K562 (cell line): ENCODE data around the gene CDKL4.
"Not testable (repeated sequence)": the region's sequence is repeated elsewhere in the genome, so short reads cannot be mapped to it uniquely, and the experiment has no call there.

Experiments used
- CBX2 ChIP-seq: fragments of 200-600 bp; sonication (generic); IDR thresholded peaks from one replicate; pipeline ENCODE4 v1.6.1; 2012; ENCODE audit warnings: mild to moderate bottlenecking, low read length, inconsistent platforms; ENCODE audit not compliant: insufficient read depth, poor library complexity, severe bottlenecking
- CTCF ChIP-seq, 3 experiments: IDR thresholded peaks in 2 of 3; conservative IDR thresholded peaks in 1 of 3; 2 replicates each; pipeline ENCODE4 v1.5.1; 2011 to 2012; ENCODE audit warnings: low read length in 3 of 3, mild to moderate bottlenecking in 3 of 3, control low read depth in 2 of 3, improper control_type of control experiment in 1 of 3, inconsistent platforms in 1 of 3, low read depth in 1 of 3, mixed read lengths in 1 of 3, moderate library complexity in 1 of 3; ENCODE audit not compliant: insufficient read depth in 2 of 3
- CTCFL ChIP-seq: IDR thresholded peaks from 2 replicates; pipeline ENCODE4 v1.6.1; 2011; ENCODE audit warnings: borderline replicate concordance, low read depth, mild to moderate bottlenecking, moderate library complexity, low read length; ENCODE audit not compliant: insufficient read depth, poor library complexity, severe bottlenecking
- RHOXF2B ChIP-seq: fragments of 250-450 bp; sonication (Bioruptor Pico); conservative IDR thresholded peaks from 2 replicates; pipeline ENCODE4 v1.5.1; 2021
- SMARCB1 ChIP-seq: IDR thresholded peaks from 2 replicates; pipeline ENCODE4 v1.6.1; 2011; ENCODE audit warnings: improper control_type of control experiment, low read depth; ENCODE audit not compliant: insufficient read length
- SMARCC2 ChIP-seq: fragments of 450-650 bp; IDR thresholded peaks from 2 replicates; pipeline ENCODE4 v1.6.1; 2017; ENCODE audit warnings: antibody characterized with exemption, moderate library complexity, mild to moderate bottlenecking, low read depth
- ZNF354B ChIP-seq: fragments of 250-450 bp; sonication (Bioruptor Pico); IDR thresholded peaks from 2 replicates; pipeline ENCODE4 v1.4.0; 2020
- TF ChIP-seq, protein P1 (sequence below): fragments of 200-800 bp; sonication (Bioruptor generic); IDR thresholded peaks from 2 replicates; pipeline ENCODE4 v1.6.1; 2016; ENCODE audit warnings: missing genetic modification characterization, missing compliant biosample characterization

DNA sequence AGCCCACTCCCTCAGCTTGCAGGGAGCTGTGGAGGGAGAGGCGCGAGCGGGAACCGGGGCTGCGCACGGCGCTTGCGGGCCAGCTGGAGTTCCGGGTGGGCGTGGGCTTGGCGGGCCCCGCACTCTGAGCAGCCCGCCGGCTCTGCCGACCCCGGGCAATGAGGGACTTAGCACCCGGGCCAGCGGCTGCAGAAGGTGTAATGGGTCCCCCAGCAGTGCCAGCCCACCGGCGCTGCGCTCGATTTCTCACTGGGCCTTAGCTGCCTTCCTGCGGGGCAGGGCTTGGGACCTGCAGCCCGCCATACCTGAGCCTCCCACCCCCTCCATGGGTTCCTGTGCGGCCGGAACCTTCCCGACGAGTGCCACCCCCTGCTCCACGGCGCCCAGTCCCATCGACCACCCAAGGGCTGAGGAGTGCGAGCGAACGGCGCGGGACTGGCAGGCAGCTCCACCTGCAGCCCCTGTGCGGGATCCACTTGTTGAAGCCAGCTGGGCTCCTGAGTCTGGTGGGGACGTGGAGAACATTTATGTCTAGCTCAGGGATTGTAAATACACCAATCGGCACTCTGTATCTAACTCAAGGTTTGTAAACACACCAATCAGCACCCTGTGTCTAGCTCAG is 582 bp upstream of the CDKL4 start:
- TF ChIP-seq SMARCC2; CTCF (IDR thresholded peaks at IDR 0.05 in 2 of 3, conservative IDR thresholded peaks at IDR 0.05 in 1 of 3; ENCODE audit: insufficient read depth in 2 of 3, low read depth in 1 of 3, low read length in 3 of 3); RHOXF2B (CRISPR knock-in tag); SMARCB1; ZNF354B; CBX2; CTCFL: not testable (repeated sequence)
- TF ChIP-seq, protein P1, sequence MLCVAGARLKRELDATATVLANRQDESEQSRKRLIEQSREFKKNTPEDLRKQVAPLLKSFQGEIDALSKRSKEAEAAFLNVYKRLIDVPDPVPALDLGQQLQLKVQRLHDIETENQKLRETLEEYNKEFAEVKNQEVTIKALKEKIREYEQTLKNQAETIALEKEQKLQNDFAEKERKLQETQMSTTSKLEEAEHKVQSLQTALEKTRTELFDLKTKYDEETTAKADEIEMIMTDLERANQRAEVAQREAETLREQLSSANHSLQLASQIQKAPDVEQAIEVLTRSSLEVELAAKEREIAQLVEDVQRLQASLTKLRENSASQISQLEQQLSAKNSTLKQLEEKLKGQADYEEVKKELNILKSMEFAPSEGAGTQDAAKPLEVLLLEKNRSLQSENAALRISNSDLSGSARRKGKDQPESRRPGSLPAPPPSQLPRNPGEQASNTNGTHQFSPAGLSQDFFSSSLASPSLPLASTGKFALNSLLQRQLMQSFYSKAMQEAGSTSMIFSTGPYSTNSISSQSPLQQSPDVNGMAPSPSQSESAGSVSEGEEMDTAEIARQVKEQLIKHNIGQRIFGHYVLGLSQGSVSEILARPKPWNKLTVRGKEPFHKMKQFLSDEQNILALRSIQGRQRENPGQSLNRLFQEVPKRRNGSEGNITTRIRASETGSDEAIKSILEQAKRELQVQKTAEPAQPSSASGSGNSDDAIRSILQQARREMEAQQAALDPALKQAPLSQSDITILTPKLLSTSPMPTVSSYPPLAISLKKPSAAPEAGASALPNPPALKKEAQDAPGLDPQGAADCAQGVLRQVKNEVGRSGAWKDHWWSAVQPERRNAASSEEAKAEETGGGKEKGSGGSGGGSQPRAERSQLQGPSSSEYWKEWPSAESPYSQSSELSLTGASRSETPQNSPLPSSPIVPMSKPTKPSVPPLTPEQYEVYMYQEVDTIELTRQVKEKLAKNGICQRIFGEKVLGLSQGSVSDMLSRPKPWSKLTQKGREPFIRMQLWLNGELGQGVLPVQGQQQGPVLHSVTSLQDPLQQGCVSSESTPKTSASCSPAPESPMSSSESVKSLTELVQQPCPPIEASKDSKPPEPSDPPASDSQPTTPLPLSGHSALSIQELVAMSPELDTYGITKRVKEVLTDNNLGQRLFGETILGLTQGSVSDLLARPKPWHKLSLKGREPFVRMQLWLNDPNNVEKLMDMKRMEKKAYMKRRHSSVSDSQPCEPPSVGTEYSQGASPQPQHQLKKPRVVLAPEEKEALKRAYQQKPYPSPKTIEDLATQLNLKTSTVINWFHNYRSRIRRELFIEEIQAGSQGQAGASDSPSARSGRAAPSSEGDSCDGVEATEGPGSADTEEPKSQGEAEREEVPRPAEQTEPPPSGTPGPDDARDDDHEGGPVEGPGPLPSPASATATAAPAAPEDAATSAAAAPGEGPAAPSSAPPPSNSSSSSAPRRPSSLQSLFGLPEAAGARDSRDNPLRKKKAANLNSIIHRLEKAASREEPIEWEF (CRISPR knock-in tag): not testable (repeated sequence)
